Spleen (tissue), 7 donors: ENCODE results near the gene PHF3.

Experiments
- POLR2A ChIP-seq, 3 donors: fragments of 450-650 bp; IDR thresholded peaks; one replicate each; pipeline ENCODE4 v1.5.1; 2017; ENCODE audit warnings: antibody characterized with exemption in 3 of 3, mild to moderate bottlenecking in 1 of 3
- POLR2AphosphoS5 ChIP-seq, 3 donors: sonication (generic); formaldehyde crosslinking; IDR thresholded peaks; one replicate each; pipeline ENCODE4 v1.5.1; 2017; ENCODE audit warnings: antibody characterized with exemption in 3 of 3
- TF ChIP-seq, protein P1 (sequence below), 11 experiments: fragments of 200-600 bp in 7 of 11; fragments of 450-650 bp in 4 of 11; sonication (generic) in 4 of 11; IDR thresholded peaks in 8 of 11; conservative IDR thresholded peaks in 3 of 11; 1 replicate in 7 of 11; 2 replicates in 4 of 11; pipeline versions ENCODE4 v1.4.0 to v1.8.0; 2016 to 2021; ENCODE audit warnings: antibody characterized with exemption in 11 of 11, inconsistent platforms in 4 of 11, mild to moderate bottlenecking in 1 of 11
- donor health status: DM: no; HTN: no; CAD: no; lungs with moderate emphysema.
- donor health status: DM: no; HTN: no; CAD: no.
- donor health status: DM: no; HTN: no; CAD: no.

- TF ChIP-seq, protein P1, sequence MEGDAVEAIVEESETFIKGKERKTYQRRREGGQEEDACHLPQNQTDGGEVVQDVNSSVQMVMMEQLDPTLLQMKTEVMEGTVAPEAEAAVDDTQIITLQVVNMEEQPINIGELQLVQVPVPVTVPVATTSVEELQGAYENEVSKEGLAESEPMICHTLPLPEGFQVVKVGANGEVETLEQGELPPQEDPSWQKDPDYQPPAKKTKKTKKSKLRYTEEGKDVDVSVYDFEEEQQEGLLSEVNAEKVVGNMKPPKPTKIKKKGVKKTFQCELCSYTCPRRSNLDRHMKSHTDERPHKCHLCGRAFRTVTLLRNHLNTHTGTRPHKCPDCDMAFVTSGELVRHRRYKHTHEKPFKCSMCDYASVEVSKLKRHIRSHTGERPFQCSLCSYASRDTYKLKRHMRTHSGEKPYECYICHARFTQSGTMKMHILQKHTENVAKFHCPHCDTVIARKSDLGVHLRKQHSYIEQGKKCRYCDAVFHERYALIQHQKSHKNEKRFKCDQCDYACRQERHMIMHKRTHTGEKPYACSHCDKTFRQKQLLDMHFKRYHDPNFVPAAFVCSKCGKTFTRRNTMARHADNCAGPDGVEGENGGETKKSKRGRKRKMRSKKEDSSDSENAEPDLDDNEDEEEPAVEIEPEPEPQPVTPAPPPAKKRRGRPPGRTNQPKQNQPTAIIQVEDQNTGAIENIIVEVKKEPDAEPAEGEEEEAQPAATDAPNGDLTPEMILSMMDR (IDR thresholded peaks at IDR 0.05 in 8 of 11, conservative IDR thresholded peaks at IDR 0.05 in 3 of 11), result no peak
- TF ChIP-seq POLR2A (IDR thresholded peaks at IDR 0.05) (no peak), POLR2AphosphoS5 (IDR thresholded peaks at IDR 0.05) (no peak)
Observed at GRCh38 chr6:63724721-63725120, 89.1 kb downstream of the PHF3 start.
